Cardiac muscle cell (in vitro differentiated cells and primary cell): Measurements from ENCODE around the gene MAST4. TPM values are rescaled to one million over a fixed set of nuclear protein-coding genes. Genes with fewer than 3 reads are reported as not detected.
A peak's percentile ranks its signal among the peaks of the same experiment; 100 is the strongest.

Experiments used
- DNase-seq, 2 donors: peaks; one replicate each; pipeline versions ENCODE4 v3.0.0 to v3.0.0-alpha.2; 2010 to 2017; ENCODE audit warnings: low read depth in 1 of 2, low spot score in 1 of 2
- H3K27ac ChIP-seq: fragments of 200-600 bp; sonication (generic); 2 replicates; pipeline ENCODE4 v1.5.1; 2016
- H3K27me3 ChIP-seq: fragments of 200-600 bp; sonication (generic); 2 replicates; pipeline ENCODE4 v1.6.0; 2016; ENCODE audit warnings: control low read depth
- H3K36me3 ChIP-seq: fragments of 200-600 bp; sonication (generic); 2 replicates; pipeline ENCODE4 v1.5.1; 2016; ENCODE audit warnings: control low read depth
- H3K4me1 ChIP-seq: fragments of 200-600 bp; sonication (generic); 2 replicates; pipeline ENCODE4 v1.8.1; 2017; ENCODE audit warnings: low read depth, mild to moderate bottlenecking, mixed run types
- H3K4me3 ChIP-seq: fragments of 200-600 bp; sonication (generic); 2 replicates; pipeline ENCODE4 v1.5.1; 2016; ENCODE audit warnings: mild to moderate bottlenecking
- H3K9me3 ChIP-seq: fragments of 200-600 bp; sonication (generic); 2 replicates; pipeline ENCODE4 v1.5.1; 2017; ENCODE audit warnings: low read depth, mild to moderate bottlenecking, control low read depth
- CTCF ChIP-seq: IDR thresholded peaks from 2 replicates; pipeline ENCODE4 v1.5.1; 2012; ENCODE audit warnings: low read depth, mild to moderate bottlenecking, low read length
- polyA plus RNA-seq: library from polyadenylated mRNA; unstranded; fragments of >200 nt; fragmentation: Nextera tagmentation; extraction: Ambion mirVana; gene quantifications from 2 replicates; pipeline ENCODE4 v1.2.1, GENCODE V29; 2016
- total RNA-seq: library from RNA; depleted of rRNA; stranded (reverse); fragments of >200 nt; gene quantifications from 2 replicates; pipeline ENCODE4 v1.2.3, GENCODE V29; 2016

The MAST4 gene
- total and polyA plus RNA-seq, 2 experiments from 2014 or later, result 33.1 to 58.0 TPM

- DNase-seq, result no peak
- H3K27ac ChIP-seq, result no peak overlapping the region
These were observed 609.8 kb downstream of the MAST4 start for GRCh38 chr5:67205981-67206380.

GRCh38 chr5:67206461-67206860, 610.3 kb downstream of the MAST4 start:
- H3K4me1 ChIP-seq, result no peaks in the 10 kb centered on the region
- no peak overlapping the region for H3K4me3 ChIP-seq
- H3K9me3 ChIP-seq, result no peaks in the 10 kb centered on the region
- no peaks in the 10 kb centered on the region for H3K27me3 ChIP-seq
- no peak overlapping the region for H3K27ac ChIP-seq
- H3K36me3 ChIP-seq, result no peaks in the 10 kb centered on the region
- TF ChIP-seq CTCF, result no peak
- DNase-seq, result no peak

More at GRCh38 chr5:67205981-67206380, 609.8 kb downstream of the MAST4 start:
- Histone ChIP-seq H3K27me3 (no peaks in the 10 kb centered on the region), H3K9me3 (no peaks in the 10 kb centered on the region), H3K4me3 (no peak overlapping the region), H3K36me3 (no peaks in the 10 kb centered on the region), H3K4me1 (no peaks in the 10 kb centered on the region)
- TF ChIP-seq CTCF, result no peak

- TF ChIP-seq CTCF, result no peak
- no peaks in the 10 kb centered on the region for H3K36me3 ChIP-seq
- no peak overlapping the region for H3K27ac ChIP-seq
- H3K4me3 ChIP-seq, result no peak overlapping the region
- no peaks in the 10 kb centered on the region for H3K9me3 ChIP-seq
- H3K27me3 ChIP-seq, result no peaks in the 10 kb centered on the region
- no peaks in the 10 kb centered on the region for H3K4me1 ChIP-seq
- no peak for DNase-seq
These were observed 610.7 kb downstream of the MAST4 start for GRCh38 chr5:67206929-67207328.

- no peak for TF ChIP-seq CTCF
- H3K27me3 ChIP-seq, result no peaks in the 10 kb centered on the region
- H3K36me3 ChIP-seq, result no peaks in the 10 kb centered on the region
- DNase-seq, result no peak
- H3K27ac ChIP-seq, result no peak overlapping the region
- no peaks in the 10 kb centered on the region for H3K9me3 ChIP-seq
- no peaks in the 10 kb centered on the region for H3K4me1 ChIP-seq
- H3K4me3 ChIP-seq, result no peak overlapping the region
These were observed 612.2 kb downstream of the MAST4 start for GRCh38 chr5:67208403-67208802.

GRCh38 chr5:67209141-67209771, 613.1 kb downstream of the MAST4 start:
- H3K9me3 ChIP-seq, result no peaks in the 10 kb centered on the region
- H3K4me3 ChIP-seq, result no peak overlapping the region
- H3K27ac ChIP-seq, result no peak overlapping the region
- no peaks in the 10 kb centered on the region for H3K36me3 ChIP-seq
- H3K4me1 ChIP-seq, result no peaks in the 10 kb centered on the region
- no peaks in the 10 kb centered on the region for H3K27me3 ChIP-seq
- DNase-seq, result peak; percentile 84 to 86
- peak; percentile 64 for TF ChIP-seq CTCF

- Histone ChIP-seq H3K36me3 (no peaks in the 10 kb centered on the region), H3K9me3 (no peaks in the 10 kb centered on the region), H3K27me3 (no peaks in the 10 kb centered on the region), H3K4me1 (peaks cover 21% of the 10 kb centered on the region), H3K4me3 (no peak overlapping the region), H3K27ac (no peak overlapping the region)
- TF ChIP-seq CTCF, result no peak
- DNase-seq, result peak in 1 of 2 donors; percentile 73
These were observed 615.7 kb downstream of the MAST4 start for GRCh38 chr5:67211926-67212325.
